ENCODE results near the gene RANBP17.

- TF ChIP-seq SP1 (IDR thresholded peaks at IDR 0.05) (no peak), FOXA1 (IDR thresholded peaks at IDR 0.05) (no peak), FOXM1 (IDR thresholded peaks at IDR 0.05; ENCODE audit: borderline replicate concordance) (no peak), HDGF (IDR thresholded peaks at IDR 0.05; ENCODE audit: borderline replicate concordance) (no peak), BHLHE40 (IDR thresholded peaks at IDR 0.05; ENCODE audit: borderline replicate concordance) (no peak), ARNT (IDR thresholded peaks at IDR 0.05) (no peak), CTBP1 (IDR thresholded peaks at IDR 0.05; ENCODE audit: borderline replicate concordance) (no peak), LEF1 (IDR thresholded peaks at IDR 0.05; ENCODE audit: borderline replicate concordance) (no peak), SUZ12 (IDR thresholded peaks at IDR 0.05) (no peak), PKNOX1 (IDR thresholded peaks at IDR 0.05) (no peak), ZNF384 (IDR thresholded peaks at IDR 0.05) (no peak)
These were observed 403.0 kb downstream of the RANBP17 start for GRCh38 chr5:171264843-171265242.

Measured in HEK293T (cell line).